IMR-90 (cell line): ENCODE measurements around the gene AGTPBP1. TPM values are rescaled to one million over a fixed set of nuclear protein-coding genes. Genes with fewer than 3 reads are reported as not detected.

Experiments used
- ATAC-seq: fragments of 200-7000 bp; cut with Tn5 transposase; 2 replicates; pipeline ENCODE4 v1.9.1; 2020; ENCODE audit warnings: low read depth, mild to moderate bottlenecking, moderate library complexity
- BruUV-seq: library from RNA; stranded (reverse); fragments of 400-500 nt; replicated peaks from 2 replicates; lab custom pipeline; 2021; lab: Mats Ljungman, UMichigan
- CTCF ChIA-PET: fragments of 300-600 bp; formaldehyde crosslinking; extraction: SDS; loops from one replicate; lab custom pipeline; 2021; ENCODE audit warnings: antibody characterized with exemption; lab: Yijun Ruan, JAX
- POLR2A ChIA-PET: fragments of 300-600 bp; sonication (Branson Sonifier 250); formaldehyde crosslinking; loops from one replicate; lab custom pipeline; 2022; ENCODE audit warnings: antibody characterized with exemption; ENCODE audit not compliant: unreplicated experiment; lab: Charles Lee
- DNase-seq: peaks from one replicate; pipeline ENCODE4 v3.0.0; 2013
- H2AFZ ChIP-seq: replicated peaks from 2 replicates; pipeline ENCODE3; 2013; ENCODE audit warnings: low read length, mild to moderate bottlenecking; ENCODE audit not compliant: poor library complexity
- H2AK5ac ChIP-seq: 2 replicates; pipeline ENCODE4 v1.6.1; 2013; ENCODE audit warnings: low read depth, low read length, inconsistent platforms
- H2AK9ac ChIP-seq: replicated peaks from 2 replicates; pipeline ENCODE3; 2013; ENCODE audit warnings: mild to moderate bottlenecking, low read depth, low read length, moderate library complexity; ENCODE audit not compliant: poor library complexity
- H2BK120ac ChIP-seq: 2 replicates; pipeline ENCODE4 v1.6.1; 2013; ENCODE audit warnings: low read depth, low read length, inconsistent platforms
- H2BK15ac ChIP-seq: 3 replicates; pipeline ENCODE4 v1.6.1; 2013; ENCODE audit warnings: low read depth, low read length, inconsistent platforms
- H2BK20ac ChIP-seq: 2 replicates; pipeline ENCODE4 v1.6.1; 2013; ENCODE audit warnings: low read depth, mild to moderate bottlenecking, inconsistent platforms, low read length, moderate library complexity
- H2BK5ac ChIP-seq: 2 replicates; pipeline ENCODE4 v1.6.1; 2013; ENCODE audit warnings: mild to moderate bottlenecking, low read depth, low read length, inconsistent platforms; ENCODE audit not compliant: poor library complexity, severe bottlenecking
- H3K14ac ChIP-seq: replicated peaks from 2 replicates; pipeline ENCODE4 v1.6.1; 2013; ENCODE audit warnings: low read depth, low read length, inconsistent platforms
- H3K18ac ChIP-seq: 2 replicates; pipeline ENCODE4 v1.6.1; 2013; ENCODE audit warnings: low read depth, low read length, control low read depth
- H3K23ac ChIP-seq: 2 replicates; pipeline ENCODE4 v1.6.1; 2013; ENCODE audit warnings: low read depth, low read length, inconsistent platforms
- H3K27ac ChIP-seq: 2 replicates; pipeline ENCODE4 v1.5.1; 2013; ENCODE audit warnings: mild to moderate bottlenecking, control low read depth, low read length; ENCODE audit not compliant: insufficient read depth
- H3K27me3 ChIP-seq: 2 replicates; pipeline ENCODE4 v1.6.1; 2013; ENCODE audit warnings: low read length; ENCODE audit not compliant: control insufficient read depth, insufficient read depth
- H3K36me3 ChIP-seq: 2 replicates; pipeline ENCODE4 v1.6.1; 2013; ENCODE audit warnings: low read length, mixed read lengths; ENCODE audit not compliant: control insufficient read depth, insufficient read depth
- H3K4ac ChIP-seq: 2 replicates; pipeline ENCODE4 v1.6.1; 2013; ENCODE audit warnings: low read depth, low read length, inconsistent platforms
- H3K4me1 ChIP-seq: 2 replicates; pipeline ENCODE4 v1.6.1; 2013; ENCODE audit warnings: low read length, mixed read lengths; ENCODE audit not compliant: control insufficient read depth, insufficient read depth
- H3K4me2 ChIP-seq: 2 replicates; pipeline ENCODE4 v1.6.1; 2013; ENCODE audit warnings: low read depth, mild to moderate bottlenecking, control low read depth, low read length, moderate library complexity
- H3K4me3 ChIP-seq: 2 replicates; pipeline ENCODE4 v1.5.1; 2013; ENCODE audit warnings: low read depth, mild to moderate bottlenecking, control low read depth, low read length, moderate library complexity; ENCODE audit not compliant: insufficient read depth
- H3K56ac ChIP-seq: 2 replicates; pipeline ENCODE4 v1.6.1; 2013; ENCODE audit warnings: low read length, inconsistent platforms; ENCODE audit not compliant: insufficient read depth; ENCODE audit errors: extremely low read depth
- H3K79me1 ChIP-seq, 2 experiments: 2 replicates each; pipeline ENCODE4 v1.6.1; 2013; ENCODE audit warnings: low read length in 2 of 2, inconsistent platforms in 1 of 2, low read depth in 1 of 2
- H3K9ac ChIP-seq: 2 replicates; pipeline ENCODE4 v1.6.1; 2013; ENCODE audit warnings: low read depth, low read length, control low read depth
- H3K9me1 ChIP-seq: 2 replicates; pipeline ENCODE4 v1.6.1; 2013; ENCODE audit warnings: low read length, inconsistent platforms; ENCODE audit not compliant: insufficient read depth
- H3K9me3 ChIP-seq: 2 replicates; pipeline ENCODE4 v1.6.1; 2013; ENCODE audit warnings: low read length; ENCODE audit not compliant: control insufficient read depth, insufficient read depth
- H4K20me1 ChIP-seq: 2 replicates; pipeline ENCODE4 v1.6.1; 2013; ENCODE audit warnings: low read length, inconsistent platforms; ENCODE audit not compliant: insufficient read depth
- H4K5ac ChIP-seq: 2 replicates; pipeline ENCODE4 v1.6.1; 2013; ENCODE audit warnings: mild to moderate bottlenecking, low read depth, low read length, control low read depth
- H4K8ac ChIP-seq, 2 experiments: 2 replicates each; pipeline ENCODE4 v1.6.1; 2013; ENCODE audit warnings: low read depth in 2 of 2, low read length in 2 of 2, control low read depth in 1 of 2, inconsistent platforms in 1 of 2
- H4K91ac ChIP-seq: 2 replicates; pipeline ENCODE4 v1.6.1; 2013; ENCODE audit warnings: low read depth, low read length, inconsistent platforms; ENCODE audit not compliant: insufficient read depth
- BHLHE40 ChIP-seq: fragments of 150-350 bp; IDR thresholded peaks from 2 replicates; pipeline ENCODE4 v1.6.1; 2016; ENCODE audit warnings: mild to moderate bottlenecking, low read depth, low read length
- CEBPB ChIP-seq: IDR thresholded peaks from 2 replicates; pipeline ENCODE4 v1.6.1; 2012; ENCODE audit warnings: low read depth, low read length, improper control_type of control experiment
- CHD1 ChIP-seq: IDR thresholded peaks from 2 replicates; pipeline ENCODE4 v1.6.1; 2012; ENCODE audit warnings: low read depth, low read length, improper control_type of control experiment
- CTCF ChIP-seq: conservative IDR thresholded peaks from 2 replicates; pipeline ENCODE4 v1.5.1; 2012; ENCODE audit warnings: mild to moderate bottlenecking, low read depth, low read length, improper control_type of control experiment
- ELK1 ChIP-seq: fragments of 150-350 bp; IDR thresholded peaks from 2 replicates; pipeline ENCODE4 v1.6.1; 2016; ENCODE audit warnings: low read depth, mild to moderate bottlenecking, low read length, moderate library complexity, borderline replicate concordance
- FOS ChIP-seq: fragments of 150-350 bp; IDR thresholded peaks from 2 replicates; pipeline ENCODE4 v1.6.1; 2016; ENCODE audit warnings: low read depth, low read length
- MAFK ChIP-seq: IDR thresholded peaks from 2 replicates; pipeline ENCODE4 v1.6.1; 2012; ENCODE audit warnings: low read depth, low read length, improper control_type of control experiment
- MAZ ChIP-seq: IDR thresholded peaks from 2 replicates; pipeline ENCODE4 v1.6.1; 2012; ENCODE audit warnings: low read depth, mild to moderate bottlenecking, low read length, improper control_type of control experiment, moderate library complexity, borderline replicate concordance
- MXI1 ChIP-seq: IDR thresholded peaks from 2 replicates; pipeline ENCODE4 v1.6.1; 2012; ENCODE audit warnings: low read depth, mild to moderate bottlenecking, low read length, moderate library complexity, borderline replicate concordance
- NFE2L2 ChIP-seq: fragments of 150-350 bp; IDR thresholded peaks from 2 replicates; pipeline ENCODE4 v1.6.1; 2016; ENCODE audit warnings: low read depth, mild to moderate bottlenecking, low read length
- POLR2A ChIP-seq: IDR thresholded peaks from 2 replicates; pipeline ENCODE4 v1.6.1; 2012; ENCODE audit warnings: mild to moderate bottlenecking, low read depth, low read length
- RAD21 ChIP-seq: IDR thresholded peaks from 2 replicates; pipeline ENCODE4 v1.6.1; 2012; ENCODE audit warnings: low read length, improper control_type of control experiment
- RCOR1 ChIP-seq: IDR thresholded peaks from 2 replicates; pipeline ENCODE4 v1.6.1; 2012; ENCODE audit warnings: mild to moderate bottlenecking, low read length, improper control_type of control experiment; ENCODE audit not compliant: insufficient replicate concordance
- RFX5 ChIP-seq: IDR thresholded peaks from 2 replicates; pipeline ENCODE4 v1.8.0; 2012; ENCODE audit warnings: low read depth, mild to moderate bottlenecking, low read length, moderate library complexity
- SMC3 ChIP-seq: fragments of 150-350 bp; IDR thresholded peaks from 2 replicates; pipeline ENCODE4 v1.6.1; 2016; ENCODE audit warnings: low read depth, mild to moderate bottlenecking, antibody characterized with exemption, low read length, moderate library complexity
- USF2 ChIP-seq: fragments of 150-350 bp; IDR thresholded peaks from 2 replicates; pipeline ENCODE4 v1.6.1; 2017; ENCODE audit warnings: mild to moderate bottlenecking, antibody characterized with exemption, low read length, low read depth
- WGBS, 2 experiments: methylation state at CpG; one replicate each; pipeline versions ENCODE4 v1.1.5 to v1.1.7; 2013; ENCODE audit warnings: missing lambda C conversion rate in 2 of 2; ENCODE audit not compliant: insufficient read length in 1 of 2; ENCODE audit errors: extremely low coverage in 2 of 2; 5-methylcytosine and 5-hydroxymethylcytosine counted together
- dilution Hi-C: fragments of 300-500 bp; cut with HindIII; formaldehyde crosslinking; loops from one replicate; pipeline ENCODE4 v1.14.3; 2018; ENCODE audit warnings: low sequenced_read_pairs; ENCODE audit not compliant: unreplicated experiment
- in situ Hi-C: fragments of 300-500 bp; cut with MboI; formaldehyde crosslinking; loops from 3 replicates; pipeline ENCODE4 v1.14.3; 2019; ENCODE audit warnings: low sequenced_read_pairs, inconsistent platforms, mixed read lengths
- intact Hi-C: fragments of 100-400 bp; cut with micrococcal nuclease; formaldehyde crosslinking; loops from 2 replicates; pipeline ENCODE4 v1.10.0; 2022
- polyA plus RNA-seq, 3 experiments: library from polyadenylated mRNA; depleted of rRNA; stranded (reverse); fragments of >200 nt; gene quantifications; 2 replicates each; pipeline ENCODE4 v1.2.3, GENCODE V29; 2012; ENCODE audit warnings: low replicate concordance in 1 of 3
- total RNA-seq: library from RNA; depleted of rRNA; stranded (reverse); fragments of >200 nt; gene quantifications from 2 replicates; pipeline ENCODE4 v1.2.3, GENCODE V29; 2012

The AGTPBP1 gene
- total and polyA plus RNA-seq, 2 of the 4 experiments (the other 2 are of a cell fraction) = 3.3 to 9.0 TPM

GRCh38 chr9:85508616-85509015 lies 233.1 kb downstream of the AGTPBP1 start:
- H3K4me3 ChIP-seq = no peak overlapping the region
- H3K18ac ChIP-seq = no peak overlapping the region
- no peak overlapping the region for H2BK5ac ChIP-seq
- DNase-seq (no peak), ATAC-seq (no peak)
- H3K9me1 ChIP-seq = no peaks in the 10 kb centered on the region
- no peaks in the 10 kb centered on the region for H3K36me3 ChIP-seq
- no peak overlapping the region for H4K91ac ChIP-seq
- ChIA-PET CTCF (no interaction called here), POLR2A (no interaction called here)
- H2BK120ac ChIP-seq = no peak overlapping the region
- H3K56ac ChIP-seq = no peak overlapping the region
- dilution Hi-C loops = no loop called here
- no peak overlapping the region for H3K14ac ChIP-seq
- 40% methylated on average over 1 of the region's 4 CpGs; no CpG with 5 or more reads in 1 of the 2 experiments for WGBS, 2 experiments
- no peak overlapping the region for H3K27ac ChIP-seq
- in situ Hi-C loops = no loop called here
- no peak overlapping the region for H4K5ac ChIP-seq
- H4K20me1 ChIP-seq = no peaks in the 10 kb centered on the region
- H2AK5ac ChIP-seq = no peak overlapping the region
- intact Hi-C loops = no loop called here
- H3K27me3 ChIP-seq = no peaks in the 10 kb centered on the region
- no peak overlapping the region for H2BK15ac ChIP-seq
- H2AK9ac ChIP-seq = no peak overlapping the region
- no peaks in the 10 kb centered on the region for H3K79me1 ChIP-seq
- H3K23ac ChIP-seq = no peak overlapping the region
- no TSS peak for BruUV-seq
- no peak overlapping the region for H3K4ac ChIP-seq
- H2BK20ac ChIP-seq = no peak overlapping the region
- H2AFZ ChIP-seq = no peak overlapping the region
- no peak overlapping the region for H4K8ac ChIP-seq
- TF ChIP-seq BHLHE40 (no peak), MAFK (no peak), NFE2L2 (no peak), MAZ (no peak), RCOR1 (no peak), CHD1 (no peak), SMC3 (no peak), CEBPB (no peak), ELK1 (no peak), RFX5 (no peak), MXI1 (no peak), FOS (no peak), RAD21 (no peak), POLR2A (no peak), USF2 (no peak), CTCF (no peak)
- H3K4me1 ChIP-seq = no peaks in the 10 kb centered on the region
- no peak overlapping the region for H3K9ac ChIP-seq
- peaks cover 9% of the 10 kb centered on the region for H3K9me3 ChIP-seq
- H3K4me2 ChIP-seq = no peak overlapping the region
